ENCODE measurements around the gene ID2. TPM values are rescaled to one million over a fixed set of nuclear protein-coding genes. Genes with fewer than 3 reads are reported as not detected.

Gene ID2
- total and polyA plus RNA-seq, 2 of the 13 experiments (the other 11 are each of a cell fraction or from before 2014, with no cell fraction given) = 214 to 719 TPM

DNA sequence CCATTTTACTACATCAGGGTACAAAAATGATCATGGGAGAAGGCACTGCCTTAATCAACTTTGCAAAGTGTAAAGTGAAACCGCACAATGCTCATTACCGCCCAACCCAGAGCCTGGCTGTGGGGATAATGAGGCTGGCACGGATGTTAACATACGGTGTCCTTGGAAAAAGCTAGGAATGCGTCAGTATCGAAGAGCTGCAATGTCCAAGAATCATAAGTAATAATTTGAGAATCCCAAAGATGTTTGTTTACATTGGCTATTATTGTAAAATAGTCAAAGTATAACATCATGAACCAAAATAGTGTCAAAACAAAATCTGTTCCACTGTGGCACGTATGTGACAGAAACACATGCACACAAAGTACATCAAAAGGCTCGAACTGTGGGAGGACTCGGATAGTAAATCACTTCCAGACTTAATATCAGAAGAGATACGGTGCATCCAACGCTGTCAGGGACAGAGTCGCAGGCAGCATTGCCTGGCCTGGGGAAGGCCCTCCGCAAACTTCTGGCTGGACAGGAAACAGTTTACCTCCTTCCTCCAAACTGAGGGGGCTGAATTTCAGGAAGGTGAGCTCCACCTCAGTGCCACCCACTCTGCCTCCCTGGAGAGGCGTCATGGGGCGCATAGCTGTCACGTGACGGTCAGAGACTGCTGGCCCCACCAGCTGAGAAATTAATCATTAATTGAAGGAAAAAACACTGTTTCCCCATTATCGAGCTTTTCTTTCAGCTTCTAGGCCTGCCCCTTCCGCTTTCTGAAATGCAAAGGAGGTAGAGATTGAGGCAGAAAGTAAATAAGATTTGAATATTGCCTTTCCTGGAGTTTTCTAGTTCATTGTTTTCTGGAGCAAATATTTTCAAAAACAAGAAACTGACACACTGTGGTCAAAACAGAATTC is 1.8 kb upstream of the ID2 start (continued):
- TF ChIP-seq, protein P1, sequence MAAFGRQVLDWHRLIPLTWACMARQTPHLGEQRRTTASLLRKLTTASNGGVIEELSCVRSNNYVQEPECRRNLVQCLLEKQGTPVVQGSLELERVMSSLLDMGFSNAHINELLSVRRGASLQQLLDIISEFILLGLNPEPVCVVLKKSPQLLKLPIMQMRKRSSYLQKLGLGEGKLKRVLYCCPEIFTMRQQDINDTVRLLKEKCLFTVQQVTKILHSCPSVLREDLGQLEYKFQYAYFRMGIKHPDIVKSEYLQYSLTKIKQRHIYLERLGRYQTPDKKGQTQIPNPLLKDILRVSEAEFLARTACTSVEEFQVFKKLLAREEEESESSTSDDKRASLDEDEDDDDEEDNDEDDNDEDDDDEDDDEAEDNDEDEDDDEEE (CRISPR knock-in tag; IDR thresholded peaks at IDR 0.05) = peak; percentile 80
- TF ChIP-seq, protein P2, sequence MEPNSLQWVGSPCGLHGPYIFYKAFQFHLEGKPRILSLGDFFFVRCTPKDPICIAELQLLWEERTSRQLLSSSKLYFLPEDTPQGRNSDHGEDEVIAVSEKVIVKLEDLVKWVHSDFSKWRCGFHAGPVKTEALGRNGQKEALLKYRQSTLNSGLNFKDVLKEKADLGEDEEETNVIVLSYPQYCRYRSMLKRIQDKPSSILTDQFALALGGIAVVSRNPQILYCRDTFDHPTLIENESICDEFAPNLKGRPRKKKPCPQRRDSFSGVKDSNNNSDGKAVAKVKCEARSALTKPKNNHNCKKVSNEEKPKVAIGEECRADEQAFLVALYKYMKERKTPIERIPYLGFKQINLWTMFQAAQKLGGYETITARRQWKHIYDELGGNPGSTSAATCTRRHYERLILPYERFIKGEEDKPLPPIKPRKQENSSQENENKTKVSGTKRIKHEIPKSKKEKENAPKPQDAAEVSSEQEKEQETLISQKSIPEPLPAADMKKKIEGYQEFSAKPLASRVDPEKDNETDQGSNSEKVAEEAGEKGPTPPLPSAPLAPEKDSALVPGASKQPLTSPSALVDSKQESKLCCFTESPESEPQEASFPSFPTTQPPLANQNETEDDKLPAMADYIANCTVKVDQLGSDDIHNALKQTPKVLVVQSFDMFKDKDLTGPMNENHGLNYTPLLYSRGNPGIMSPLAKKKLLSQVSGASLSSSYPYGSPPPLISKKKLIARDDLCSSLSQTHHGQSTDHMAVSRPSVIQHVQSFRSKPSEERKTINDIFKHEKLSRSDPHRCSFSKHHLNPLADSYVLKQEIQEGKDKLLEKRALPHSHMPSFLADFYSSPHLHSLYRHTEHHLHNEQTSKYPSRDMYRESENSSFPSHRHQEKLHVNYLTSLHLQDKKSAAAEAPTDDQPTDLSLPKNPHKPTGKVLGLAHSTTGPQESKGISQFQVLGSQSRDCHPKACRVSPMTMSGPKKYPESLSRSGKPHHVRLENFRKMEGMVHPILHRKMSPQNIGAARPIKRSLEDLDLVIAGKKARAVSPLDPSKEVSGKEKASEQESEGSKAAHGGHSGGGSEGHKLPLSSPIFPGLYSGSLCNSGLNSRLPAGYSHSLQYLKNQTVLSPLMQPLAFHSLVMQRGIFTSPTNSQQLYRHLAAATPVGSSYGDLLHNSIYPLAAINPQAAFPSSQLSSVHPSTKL (CRISPR knock-in tag; IDR thresholded peaks at IDR 0.05) = peak; percentile 88
- TF ChIP-seq, protein P3, sequence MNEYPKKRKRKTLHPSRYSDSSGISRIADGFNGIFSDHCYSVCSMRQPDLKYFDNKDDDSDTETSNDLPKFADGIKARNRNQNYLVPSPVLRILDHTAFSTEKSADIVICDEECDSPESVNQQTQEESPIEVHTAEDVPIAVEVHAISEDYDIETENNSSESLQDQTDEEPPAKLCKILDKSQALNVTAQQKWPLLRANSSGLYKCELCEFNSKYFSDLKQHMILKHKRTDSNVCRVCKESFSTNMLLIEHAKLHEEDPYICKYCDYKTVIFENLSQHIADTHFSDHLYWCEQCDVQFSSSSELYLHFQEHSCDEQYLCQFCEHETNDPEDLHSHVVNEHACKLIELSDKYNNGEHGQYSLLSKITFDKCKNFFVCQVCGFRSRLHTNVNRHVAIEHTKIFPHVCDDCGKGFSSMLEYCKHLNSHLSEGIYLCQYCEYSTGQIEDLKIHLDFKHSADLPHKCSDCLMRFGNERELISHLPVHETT (CRISPR knock-in tag; conservative IDR thresholded peaks at IDR 0.05) = peak; percentile 46; the same call in 1 of the 2 replicates
- peak; percentile 72 for TF ChIP-seq CREM (IDR thresholded peaks at IDR 0.05)
- TF ChIP-seq CREM (CRISPR knock-in tag; IDR thresholded peaks at IDR 0.05) = no peak
- no peak for TF ChIP-seq ZNF296 (CRISPR knock-in tag; conservative IDR thresholded peaks at IDR 0.05)
- TF ChIP-seq RELA (CRISPR knock-in tag; IDR thresholded peaks at IDR 0.05) = 0 out of 2 replicates have a peak, but pooled peaks have one; percentile 32
- TF ChIP-seq, protein P4, sequence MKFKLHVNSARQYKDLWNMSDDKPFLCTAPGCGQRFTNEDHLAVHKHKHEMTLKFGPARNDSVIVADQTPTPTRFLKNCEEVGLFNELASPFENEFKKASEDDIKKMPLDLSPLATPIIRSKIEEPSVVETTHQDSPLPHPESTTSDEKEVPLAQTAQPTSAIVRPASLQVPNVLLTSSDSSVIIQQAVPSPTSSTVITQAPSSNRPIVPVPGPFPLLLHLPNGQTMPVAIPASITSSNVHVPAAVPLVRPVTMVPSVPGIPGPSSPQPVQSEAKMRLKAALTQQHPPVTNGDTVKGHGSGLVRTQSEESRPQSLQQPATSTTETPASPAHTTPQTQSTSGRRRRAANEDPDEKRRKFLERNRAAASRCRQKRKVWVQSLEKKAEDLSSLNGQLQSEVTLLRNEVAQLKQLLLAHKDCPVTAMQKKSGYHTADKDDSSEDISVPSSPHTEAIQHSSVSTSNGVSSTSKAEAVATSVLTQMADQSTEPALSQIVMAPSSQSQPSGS (CRISPR knock-in tag; IDR thresholded peaks at IDR 0.05) = peak; percentile 79
- TF ChIP-seq XRCC5 (optimal IDR thresholded peaks at IDR 0.05; ENCODE audit: low read length) = peak; percentile 79
- TF ChIP-seq MTA1 (CRISPR knock-in tag; IDR thresholded peaks at IDR 0.05; ENCODE audit: borderline replicate concordance) = peak; percentile 64; the same call in 1 of the 2 replicates
- TF ChIP-seq, protein P5, sequence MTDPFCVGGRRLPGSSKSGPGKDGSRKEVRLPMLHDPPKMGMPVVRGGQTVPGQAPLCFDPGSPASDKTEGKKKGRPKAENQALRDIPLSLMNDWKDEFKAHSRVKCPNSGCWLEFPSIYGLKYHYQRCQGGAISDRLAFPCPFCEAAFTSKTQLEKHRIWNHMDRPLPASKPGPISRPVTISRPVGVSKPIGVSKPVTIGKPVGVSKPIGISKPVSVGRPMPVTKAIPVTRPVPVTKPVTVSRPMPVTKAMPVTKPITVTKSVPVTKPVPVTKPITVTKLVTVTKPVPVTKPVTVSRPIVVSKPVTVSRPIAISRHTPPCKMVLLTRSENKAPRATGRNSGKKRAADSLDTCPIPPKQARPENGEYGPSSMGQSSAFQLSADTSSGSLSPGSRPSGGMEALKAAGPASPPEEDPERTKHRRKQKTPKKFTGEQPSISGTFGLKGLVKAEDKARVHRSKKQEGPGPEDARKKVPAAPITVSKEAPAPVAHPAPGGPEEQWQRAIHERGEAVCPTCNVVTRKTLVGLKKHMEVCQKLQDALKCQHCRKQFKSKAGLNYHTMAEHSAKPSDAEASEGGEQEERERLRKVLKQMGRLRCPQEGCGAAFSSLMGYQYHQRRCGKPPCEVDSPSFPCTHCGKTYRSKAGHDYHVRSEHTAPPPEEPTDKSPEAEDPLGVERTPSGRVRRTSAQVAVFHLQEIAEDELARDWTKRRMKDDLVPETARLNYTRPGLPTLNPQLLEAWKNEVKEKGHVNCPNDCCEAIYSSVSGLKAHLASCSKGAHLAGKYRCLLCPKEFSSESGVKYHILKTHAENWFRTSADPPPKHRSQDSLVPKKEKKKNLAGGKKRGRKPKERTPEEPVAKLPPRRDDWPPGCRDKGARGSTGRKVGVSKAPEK (CRISPR knock-in tag; IDR thresholded peaks at IDR 0.05; ENCODE audit: borderline replicate concordance) = peak; percentile 97; the same call in 1 of the 2 replicates
- TF ChIP-seq YEATS2 (CRISPR knock-in tag; IDR thresholded peaks at IDR 0.05; ENCODE audit: borderline replicate concordance) = peak; percentile 53; the same call in 1 of the 2 replicates
- TF ChIP-seq, protein P6, sequence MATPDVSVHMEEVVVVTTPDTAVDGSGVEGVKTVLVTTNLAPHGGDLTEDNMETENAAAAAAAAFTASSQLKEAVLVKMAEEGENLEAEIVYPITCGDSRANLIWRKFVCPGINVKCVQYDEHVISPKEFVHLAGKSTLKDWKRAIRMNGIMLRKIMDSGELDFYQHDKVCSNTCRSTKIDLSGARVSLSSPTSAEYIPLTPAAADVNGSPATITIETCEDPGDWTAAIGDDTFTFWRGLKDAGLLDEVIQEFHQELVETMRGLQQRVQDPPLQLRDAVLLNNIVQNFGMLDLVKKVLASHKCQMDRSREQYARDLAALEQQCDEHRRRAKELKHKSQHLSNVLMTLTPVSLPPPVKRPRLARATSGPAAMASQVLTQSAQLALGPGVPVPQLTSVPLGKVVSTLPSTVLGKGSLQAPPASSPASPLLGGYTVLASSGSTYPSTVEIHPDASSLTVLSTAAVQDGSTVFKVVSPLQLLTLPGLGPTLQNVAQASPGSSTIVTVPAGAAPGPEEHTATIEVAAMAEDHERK (CRISPR knock-in tag; IDR thresholded peaks at IDR 0.05; ENCODE audit: low read depth) = 0 out of 2 replicates have a peak, but pooled peaks have one; percentile 59

Data from HepG2 (cell line).